Measurements from ENCODE around the gene APLP2. TPM values are rescaled to one million over a fixed set of nuclear protein-coding genes. Genes with fewer than 3 reads are reported as not detected.
A peak's percentile ranks its signal among the peaks of the same experiment; 100 is the strongest.

The APLP2 gene
- total RNA-seq, 2 donors from 2014 or later = 821 to 864 TPM

- peaks cover 8% of the 10 kb centered on the region for H3K4me1 Mint-ChIP-seq
- no peaks in the 10 kb centered on the region for H3K27me3 ChIP-seq (ENCODE audit: control insufficient read depth, insufficient read depth, low read length, poor library complexity, severe bottlenecking)
- 86 to 94% methylated on average over 3 to 5 of the region's 5 CpGs for WGBS, 2 experiments (ENCODE audit: insufficient coverage in 1 of 2, insufficient read length in 1 of 2)
- H3K36me3 ChIP-seq (ENCODE audit: control insufficient read depth, insufficient read depth, low read length) = peaks cover 97% of the 10 kb centered on the region
- H3K9ac ChIP-seq (ENCODE audit: extremely low read depth, low read length, poor library complexity, severe bottlenecking) = no peak overlapping the region
- no peaks in the 10 kb centered on the region for H3K9me3 ChIP-seq (ENCODE audit: control insufficient read depth, low read length)
- H3K27ac Mint-ChIP-seq = no peak overlapping the region
- H3K27ac ChIP-seq (ENCODE audit: low read depth, low read length) = no peak overlapping the region
- H3K4me3 Mint-ChIP-seq = no peak overlapping the region
- TF ChIP-seq CTCF (conservative IDR thresholded peaks at IDR 0.05) = no peak
- H3K9me3 Mint-ChIP-seq = no peaks in the 10 kb centered on the region
- DNase-seq = no peak
- H3K4me1 ChIP-seq (ENCODE audit: control insufficient read depth, insufficient read depth, low read length) = peaks cover 7% of the 10 kb centered on the region
- peaks cover 74% of the 10 kb centered on the region for H3K36me3 Mint-ChIP-seq (ENCODE audit: low read depth)
- no peak overlapping the region for H3K4me3 ChIP-seq (ENCODE audit: low read length)
- no peaks in the 10 kb centered on the region for H3K27me3 Mint-ChIP-seq (ENCODE audit: insufficient read depth)
Observed at GRCh38 chr11:130121445-130121978, 51.8 kb downstream of the APLP2 start.

GRCh38 chr11:130122141-130122575 is 52.5 kb downstream of the APLP2 start:
- no peak for TF ChIP-seq CTCF (conservative IDR thresholded peaks at IDR 0.05)
- no peaks in the 10 kb centered on the region for H3K27me3 Mint-ChIP-seq (ENCODE audit: insufficient read depth)
- H3K9me3 Mint-ChIP-seq = no peaks in the 10 kb centered on the region
- H3K27ac Mint-ChIP-seq = no peak overlapping the region
- Histone ChIP-seq H3K36me3 (ENCODE audit: control insufficient read depth, insufficient read depth, low read length) (peaks cover 99% of the 10 kb centered on the region), H3K9me3 (ENCODE audit: control insufficient read depth, low read length) (no peaks in the 10 kb centered on the region), H3K9ac (ENCODE audit: extremely low read depth, low read length, poor library complexity, severe bottlenecking) (no peak overlapping the region), H3K4me3 (ENCODE audit: low read length) (no peak overlapping the region), H3K27me3 (ENCODE audit: control insufficient read depth, insufficient read depth, low read length, poor library complexity, severe bottlenecking) (no peaks in the 10 kb centered on the region), H3K4me1 (ENCODE audit: control insufficient read depth, insufficient read depth, low read length) (peaks cover 7% of the 10 kb centered on the region), H3K27ac (ENCODE audit: low read depth, low read length) (no peak overlapping the region)
- peaks cover 8% of the 10 kb centered on the region for H3K4me1 Mint-ChIP-seq
- peak; percentile 13 for DNase-seq
- peaks cover 78% of the 10 kb centered on the region for H3K36me3 Mint-ChIP-seq (ENCODE audit: low read depth)
- 94 to 97% methylated on average over 6 to 7 of the region's 7 CpGs for WGBS, 2 experiments (ENCODE audit: insufficient coverage in 1 of 2, insufficient read length in 1 of 2)
- H3K4me3 Mint-ChIP-seq = no peak overlapping the region

GRCh38 chr11:130123414-130124040 is 53.8 kb downstream of the APLP2 start:
- no peaks in the 10 kb centered on the region for H3K27me3 ChIP-seq (ENCODE audit: control insufficient read depth, insufficient read depth, low read length, poor library complexity, severe bottlenecking)
- H3K9ac ChIP-seq (ENCODE audit: extremely low read depth, low read length, poor library complexity, severe bottlenecking) = no peak overlapping the region
- peaks cover 4% of the 10 kb centered on the region for H3K4me1 ChIP-seq (ENCODE audit: control insufficient read depth, insufficient read depth, low read length)
- peaks cover 100% of the 10 kb centered on the region for H3K36me3 ChIP-seq (ENCODE audit: control insufficient read depth, insufficient read depth, low read length)
- Mint-ChIP-seq H3K27me3 (ENCODE audit: insufficient read depth) (no peaks in the 10 kb centered on the region), H3K4me1 (peaks cover 8% of the 10 kb centered on the region), H3K36me3 (ENCODE audit: low read depth) (peaks cover 85% of the 10 kb centered on the region), H3K9me3 (no peaks in the 10 kb centered on the region), H3K27ac (peak overlapping the region; percentile 70), H3K4me3 (no peak overlapping the region)
- no peak for TF ChIP-seq CTCF (conservative IDR thresholded peaks at IDR 0.05)
- 96 to 97% methylated on average over 25 to 32 of the region's 32 CpGs for WGBS, 2 experiments (ENCODE audit: insufficient coverage in 1 of 2, insufficient read length in 1 of 2)
- H3K27ac ChIP-seq (ENCODE audit: low read depth, low read length) = no peak overlapping the region
- DNase-seq = peak; percentile 30
- H3K4me3 ChIP-seq (ENCODE audit: low read length) = no peak overlapping the region
- no peaks in the 10 kb centered on the region for H3K9me3 ChIP-seq (ENCODE audit: control insufficient read depth, low read length)
